GM13977 (cell line): ENCODE data around the gene NEK7.

Experiments used
- DNase-seq: peaks from one replicate; pipeline ENCODE4 v3.0.0; 2012; ENCODE audit warnings: low spot score
- CTCF ChIP-seq: IDR thresholded peaks from 2 replicates; pipeline ENCODE4 v1.5.1; 2012; ENCODE audit warnings: mild to moderate bottlenecking, control low read depth; ENCODE audit not compliant: insufficient read depth; ENCODE audit errors: extremely low read depth, missing control alignments
- in situ Hi-C: fragments of 300-500 bp; cut with MboI; formaldehyde crosslinking; loops from one replicate; pipeline ENCODE4 v1.12.0; 2022; ENCODE audit warnings: low sequenced_read_pairs, low pct_unique_long_range_greater_than_20kb, mixed read lengths, inconsistent platforms; ENCODE audit not compliant: unreplicated experiment

Gene NEK7

DNA sequence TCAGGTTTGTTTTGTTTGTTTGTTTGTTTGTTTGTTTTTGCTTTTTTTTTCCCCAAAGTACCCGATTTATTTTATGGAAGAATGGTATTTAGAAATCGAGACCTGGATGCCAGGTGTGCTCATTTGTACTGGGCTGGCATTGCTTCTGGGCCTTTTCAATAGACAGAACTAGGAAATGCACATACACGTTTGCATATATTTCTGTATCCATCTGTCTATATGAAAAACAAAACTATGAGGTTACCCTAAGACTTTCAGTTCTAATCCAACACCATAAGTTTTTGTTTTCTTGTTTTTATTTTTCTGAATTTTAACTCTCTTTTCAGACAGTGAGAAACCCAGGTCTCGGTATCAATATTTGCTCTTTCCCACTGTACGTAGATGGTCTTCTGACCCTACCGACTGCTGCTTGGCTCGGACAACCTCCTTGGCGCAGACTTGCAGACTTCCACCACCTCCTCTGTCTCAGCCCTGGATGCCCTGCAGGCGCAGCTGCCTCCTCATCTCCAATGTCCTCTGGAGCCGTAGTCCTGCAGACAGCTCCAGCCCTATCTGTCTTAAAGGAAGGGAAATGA lies 171.7 kb downstream of the NEK7 start:
- in situ Hi-C loops, result no loop called here
- TF ChIP-seq CTCF, result no peak
- no peak for DNase-seq

DNA sequence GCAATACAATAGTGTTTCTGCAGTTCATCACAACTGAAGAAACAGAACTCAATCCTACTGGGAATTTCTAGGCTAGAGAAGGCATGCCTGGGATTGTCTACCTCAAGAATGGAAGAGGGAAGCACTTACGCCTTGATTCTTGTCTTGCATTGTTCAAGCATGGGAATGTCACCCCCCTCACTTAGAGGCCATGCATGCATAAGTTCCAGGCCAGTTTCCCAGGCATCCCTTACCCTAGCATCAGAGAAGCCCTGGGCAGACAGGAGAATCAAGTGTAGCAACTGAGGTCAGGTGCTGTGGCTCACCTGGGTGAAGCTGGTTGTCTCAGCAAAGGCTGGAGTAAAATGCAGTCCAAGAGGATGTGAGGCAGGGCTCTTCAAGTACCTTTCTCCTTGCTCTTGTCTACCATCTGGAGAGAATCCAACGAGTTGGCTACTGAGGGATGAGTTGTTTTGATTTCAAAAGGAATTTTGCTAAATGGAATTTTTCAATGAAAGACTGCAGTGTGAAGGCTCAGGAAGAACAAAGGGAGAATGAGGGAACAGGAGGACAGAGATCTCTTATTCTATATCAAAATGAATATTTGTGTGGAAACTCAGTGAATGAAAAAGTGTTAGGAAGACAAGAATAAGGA lies 174.3 kb downstream of the NEK7 start:
- TF ChIP-seq CTCF, result no peak
- in situ Hi-C loops, result no loop called here
- DNase-seq, result no peak

DNA sequence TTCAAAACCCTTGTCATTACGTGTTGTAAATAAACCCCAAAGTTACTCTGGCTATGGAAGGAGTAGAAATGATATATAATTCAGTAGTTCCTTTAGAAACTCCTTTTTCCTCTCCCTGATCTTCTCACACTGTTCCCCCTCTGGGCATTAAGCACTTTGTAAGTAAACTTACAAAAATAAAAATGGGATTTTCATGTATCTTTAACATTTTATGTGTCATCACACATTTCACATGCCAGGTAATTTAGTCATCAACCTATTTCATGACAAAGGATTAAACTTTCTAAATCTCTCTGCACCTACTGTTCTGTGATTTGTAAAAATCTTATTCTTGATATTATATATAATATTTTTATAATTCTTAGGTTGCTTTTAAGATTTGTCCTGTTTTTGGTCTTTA lies 176.9 kb downstream of the NEK7 start:
- no peak for TF ChIP-seq CTCF
- in situ Hi-C loops, result no loop called here
- DNase-seq, result no peak

DNA sequence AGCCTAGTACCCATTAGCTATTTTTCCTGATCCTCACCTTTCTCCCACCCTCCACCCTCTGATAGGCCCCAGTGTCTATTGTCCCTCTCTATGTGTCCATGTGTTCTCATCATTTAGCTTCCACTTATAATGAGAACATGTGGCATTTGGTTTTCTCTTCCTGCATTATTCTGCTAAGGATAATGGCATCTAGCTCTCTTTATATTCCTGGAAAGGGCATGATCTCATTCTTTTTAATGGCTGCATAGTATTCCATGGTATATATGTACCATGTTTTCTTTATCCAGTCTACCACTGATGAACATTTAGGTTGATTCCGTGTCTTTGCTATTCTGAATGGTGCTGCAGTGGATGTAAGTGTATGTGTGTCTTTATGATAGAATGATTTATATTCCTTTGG lies 178.9 kb downstream of the NEK7 start:
- no peak for TF ChIP-seq CTCF
- in situ Hi-C loops, result no loop called here
- no peak for DNase-seq

GRCh38 chr1:198337886-198338285 lies 181.1 kb downstream of the NEK7 start:
- no peak for TF ChIP-seq CTCF
- DNase-seq, result no peak
- in situ Hi-C loops, result no loop called here

DNA sequence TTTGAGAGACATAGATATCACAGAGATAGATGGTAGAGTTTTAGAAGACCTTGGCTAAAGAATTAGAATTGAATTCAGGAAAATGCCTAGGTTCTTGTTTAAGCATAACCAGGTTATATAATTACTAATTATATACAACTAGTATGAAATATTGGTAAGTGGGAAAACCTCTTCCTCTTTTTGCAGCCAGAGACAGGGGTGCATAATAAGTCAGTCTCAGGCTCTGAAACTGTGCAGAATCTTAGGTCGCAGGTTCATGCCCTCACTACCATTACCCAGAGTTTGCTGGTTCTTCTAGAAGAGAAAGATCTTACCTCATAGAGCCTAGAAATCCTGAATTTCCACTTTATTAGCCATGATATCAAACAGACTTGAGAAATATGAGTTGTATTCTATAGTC lies 183.3 kb downstream of the NEK7 start:
- DNase-seq, result no peak
- no peak for TF ChIP-seq CTCF
- in situ Hi-C loops, result no loop called here

GRCh38 chr1:198346178-198346577 lies 189.4 kb downstream of the NEK7 start:
- no peak for TF ChIP-seq CTCF
- DNase-seq, result no peak
- in situ Hi-C loops, result no loop called here
